SK-N-SH (cell line): Measurements from ENCODE around the gene FXYD7. TPM values are rescaled to one million over a fixed set of nuclear protein-coding genes. Genes with fewer than 3 reads are reported as not detected.

Source experiments
- CTCF ChIA-PET: fragments of 300-600, 350-600 bp; formaldehyde crosslinking; extraction: SDS; loops from one replicate; lab custom pipeline; 2021; lab: Yijun Ruan, JAX
- POLR2A ChIA-PET: fragments of 350-600 bp; sonication (Branson Sonifier 250); formaldehyde crosslinking; extraction: SDS; loops from one replicate; lab custom pipeline; 2020; ENCODE audit warnings: antibody characterized with exemption, inconsistent platforms; lab: Yijun Ruan, JAX
- DNase-seq: peaks from one replicate; pipeline ENCODE4 v3.0.0; 2012
- H2AFZ ChIP-seq: fragments of 200-600 bp; sonication (generic); 2 replicates; pipeline ENCODE4 v1.8.1; 2016; ENCODE audit warnings: antibody characterized with exemption, mild to moderate bottlenecking, low read depth
- H3F3A ChIP-seq: fragments of 200-600 bp; sonication (generic); replicated peaks from 2 replicates; pipeline ENCODE3; 2016; ENCODE audit warnings: antibody characterized with exemption, mild to moderate bottlenecking; ENCODE audit not compliant: insufficient read depth
- H3K27ac ChIP-seq, 2 experiments: fragments of 200-500 bp in 1 of 2; fragments of 200-600 bp in 1 of 2; sonication (Bioruptor generic) in 1 of 2; sonication (generic), shearing (Covaris generic) in 1 of 2; 2 replicates each; pipeline versions ENCODE4 v1.5.1 to v1.6.1; 2014 to 2016; ENCODE audit warnings: low read depth in 2 of 2, inconsistent platforms in 1 of 2, low read length in 1 of 2, mild to moderate bottlenecking in 1 of 2, mixed read lengths in 1 of 2
- H3K27me3 ChIP-seq: fragments of 200-600 bp; sonication (generic), shearing (Covaris generic); 2 replicates; pipeline ENCODE4 v1.6.1; 2016; ENCODE audit warnings: mixed run types; ENCODE audit not compliant: insufficient read depth
- H3K36me3 ChIP-seq, 2 experiments: fragments of 200-500 bp in 1 of 2; fragments of 200-600 bp in 1 of 2; sonication (Bioruptor generic) in 1 of 2; sonication (generic) in 1 of 2; replicated peaks in 1 of 2; 2 replicates each; pipeline versions ENCODE3 to v1.5.1; 2014 to 2016; ENCODE audit warnings: low read length in 1 of 2, mild to moderate bottlenecking in 1 of 2; ENCODE audit not compliant: insufficient read depth in 2 of 2, control insufficient read depth in 1 of 2
- H3K4me1 ChIP-seq, 2 experiments: fragments of 200-500 bp in 1 of 2; fragments of 200-600 bp in 1 of 2; sonication (Bioruptor generic) in 1 of 2; sonication (generic), shearing (Covaris generic) in 1 of 2; 2 replicates each; pipeline versions ENCODE4 v1.5.1 to v1.6.1; 2014 to 2016; ENCODE audit warnings: low read depth in 1 of 2, low read length in 1 of 2, mixed run types in 1 of 2; ENCODE audit not compliant: insufficient read depth in 2 of 2, control insufficient read depth in 1 of 2
- H3K4me2 ChIP-seq: fragments of 200-600 bp; sonication (generic), shearing (Covaris generic); 2 replicates; pipeline ENCODE4 v1.6.1; 2017; ENCODE audit warnings: mixed run types
- H3K4me3 ChIP-seq, 2 experiments: fragments of 200-500 bp in 1 of 2; fragments of 200-600 bp in 1 of 2; sonication (Bioruptor generic) in 1 of 2; sonication (generic), shearing (Covaris generic) in 1 of 2; 2 replicates each; pipeline versions ENCODE4 v1.5.1 to v1.8.1; 2014 to 2016; ENCODE audit warnings: low read depth in 2 of 2, inconsistent platforms in 1 of 2, low read length in 1 of 2, mild to moderate bottlenecking in 1 of 2, mixed read lengths in 1 of 2, moderate library complexity in 1 of 2
- H3K79me2 ChIP-seq: fragments of 200-600 bp; sonication (generic); 2 replicates; pipeline ENCODE4 v1.8.1; 2017; ENCODE audit warnings: mild to moderate bottlenecking; ENCODE audit not compliant: insufficient read depth
- H3K9ac ChIP-seq: fragments of 200-600 bp; sonication (generic); 2 replicates; pipeline ENCODE4 v1.6.1; 2017; ENCODE audit warnings: mixed run types
- H3K9me2 ChIP-seq: fragments of 200-600 bp; sonication (generic); 2 replicates; pipeline ENCODE4 v1.6.1; 2017; ENCODE audit warnings: mixed run types
- H3K9me3 ChIP-seq: fragments of 200-600 bp; sonication (generic); 2 replicates; pipeline ENCODE4 v1.6.1; 2017; ENCODE audit warnings: mixed run types, mild to moderate bottlenecking, moderate library complexity
- H4K20me1 ChIP-seq: fragments of 200-600 bp; sonication (generic); 2 replicates; pipeline ENCODE4 v1.6.1; 2017; ENCODE audit warnings: mild to moderate bottlenecking, mixed run types; ENCODE audit not compliant: insufficient read depth
- GABPA ChIP-seq: IDR thresholded peaks from 2 replicates; pipeline ENCODE4 v1.4.0; 2012; ENCODE audit warnings: low read depth, mild to moderate bottlenecking
- GATA2 ChIP-seq: sonication (generic); formaldehyde crosslinking; IDR thresholded peaks from 2 replicates; pipeline ENCODE4 v1.5.0; 2020; ENCODE audit warnings: mild to moderate bottlenecking, missing genetic modification reagents
- JUND ChIP-seq: IDR thresholded peaks from 2 replicates; pipeline ENCODE4 v1.4.0; 2012
- MEF2A ChIP-seq: IDR thresholded peaks from 2 replicates; pipeline ENCODE4 v1.4.0; 2012; ENCODE audit warnings: low read depth, borderline replicate concordance
- MXI1 ChIP-seq: IDR thresholded peaks from 2 replicates; pipeline ENCODE4 v1.6.1; 2012; ENCODE audit warnings: mild to moderate bottlenecking, low read depth, low read length, improper control_type of control experiment
- NRF1 ChIP-seq: IDR thresholded peaks from 2 replicates; pipeline ENCODE4 v1.6.1; 2012; ENCODE audit warnings: low read depth, mild to moderate bottlenecking, low read length
- PBX3 ChIP-seq: IDR thresholded peaks from 2 replicates; pipeline ENCODE4; 2012
- POLR2AphosphoS5 ChIP-seq: IDR thresholded peaks from 2 replicates; pipeline ENCODE4 v1.6.1; 2012; ENCODE audit warnings: low read depth, low read length
- RCOR1 ChIP-seq: fragments of 150-350 bp; IDR thresholded peaks from 2 replicates; pipeline ENCODE4 v1.6.1; 2017; ENCODE audit warnings: antibody characterized with exemption, low read length
- REST ChIP-seq: IDR thresholded peaks from 2 replicates; pipeline ENCODE4 v1.6.1; 2012; ENCODE audit warnings: mild to moderate bottlenecking, low read depth, low read length, moderate library complexity
- RFX5 ChIP-seq: IDR thresholded peaks from 2 replicates; pipeline ENCODE4 v1.6.1; 2012; ENCODE audit warnings: mild to moderate bottlenecking, improper control_type of control experiment, low read length
- RXRA ChIP-seq: IDR thresholded peaks from 2 replicates; pipeline ENCODE4 v1.4.0; 2012; ENCODE audit warnings: low read depth, mild to moderate bottlenecking, borderline replicate concordance
- SIN3A ChIP-seq: IDR thresholded peaks from 2 replicates; pipeline ENCODE4 v1.6.1; 2012; ENCODE audit warnings: low read depth, mild to moderate bottlenecking, low read length, moderate library complexity, borderline replicate concordance
- TEAD4 ChIP-seq: IDR thresholded peaks from 2 replicates; pipeline ENCODE4 v1.4.0; 2012; ENCODE audit warnings: mild to moderate bottlenecking, borderline replicate concordance; ENCODE audit not compliant: insufficient read depth
- ZBTB33 ChIP-seq: IDR thresholded peaks from 2 replicates; pipeline ENCODE4 v1.4.0; 2012; ENCODE audit warnings: low read depth, borderline replicate concordance
- WGBS: methylation state at CpG from one replicate; pipeline ENCODE4 v1.1.6; 2017; ENCODE audit warnings: low lambda C conversion rate; 5-methylcytosine and 5-hydroxymethylcytosine counted together
- polyA plus RNA-seq, 3 experiments: library from polyadenylated mRNA; depleted of rRNA; stranded (reverse); fragments of >200 nt; gene quantifications; 2 replicates each; pipeline ENCODE4 v1.2.3, GENCODE V29; 2012
- TF ChIP-seq, protein P1 (sequence below): fragments of 150-350 bp; IDR thresholded peaks from 2 replicates; pipeline ENCODE4 v1.6.1; 2016; ENCODE audit warnings: mild to moderate bottlenecking, low read depth, low read length
- TF ChIP-seq, protein P2 (sequence below): IDR thresholded peaks from 2 replicates; pipeline ENCODE4 v1.4.0; 2012; ENCODE audit warnings: low read depth
- TF ChIP-seq, protein P3 (sequence below): fragments of 150-350 bp; IDR thresholded peaks from 2 replicates; pipeline ENCODE4 v1.6.1; 2017; ENCODE audit warnings: antibody characterized with exemption, low read length, low read depth, borderline replicate concordance

FXYD7 gene
- polyA plus RNA-seq, 1 of the 3 experiments (the other 2 are of a cell fraction), result 0.44 TPM

DNA sequence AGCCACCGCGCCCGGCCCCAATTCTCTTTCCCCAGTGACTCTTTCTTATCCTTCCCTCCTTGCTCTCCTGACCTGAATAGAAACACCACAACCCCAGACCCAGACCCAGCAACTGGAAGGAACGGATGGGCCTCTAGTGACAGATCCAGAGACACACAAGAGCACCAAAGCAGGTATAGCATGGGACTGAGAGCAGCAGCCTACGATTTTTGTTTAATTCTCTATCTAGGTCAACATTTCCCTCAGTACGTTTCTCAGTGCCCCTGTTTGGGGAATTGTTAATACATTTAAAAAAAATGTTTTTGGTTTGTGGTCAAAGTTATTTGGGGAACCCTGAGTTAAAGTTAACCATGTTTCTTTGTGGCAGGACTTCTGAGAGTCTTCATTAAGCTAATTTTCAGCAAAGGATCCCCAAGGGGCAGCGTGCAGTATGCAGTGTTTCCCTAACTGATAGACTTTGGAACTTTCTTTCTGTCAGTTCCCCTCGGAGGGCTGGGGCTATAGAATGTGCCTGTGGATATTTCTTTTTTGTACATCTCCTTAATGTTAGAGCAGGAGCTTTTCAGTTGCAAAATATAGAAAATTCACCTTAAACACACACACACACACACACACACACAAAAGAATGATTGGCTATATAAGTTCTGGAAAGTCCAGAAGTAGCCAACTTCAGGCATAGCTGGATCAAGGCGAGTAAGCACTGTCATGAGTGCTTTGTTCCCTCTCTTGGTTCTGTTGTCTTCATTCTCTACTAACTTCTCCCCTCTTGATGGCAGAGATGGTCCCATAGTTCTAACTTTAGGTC lies 17.8 kb downstream of the FXYD7 start:
- CTCF ChIA-PET, result interaction anchor here (1.0 to 2.0 kb wide), 3 partner anchors 93 to 308 kb away, joined by 3 to 5 read pairs (median 3); no protein-coding TSS in a partner anchor

More for the DNA sequence above, 17.8 kb downstream of the FXYD7 start:
- no peak overlapping the region for H3K4me3 ChIP-seq
- TF ChIP-seq MEF2A, result no peak
- no peak for TF ChIP-seq RCOR1
- no peak for TF ChIP-seq RFX5
- no peak for TF ChIP-seq NRF1
- no peak for TF ChIP-seq PBX3
- no peak for TF ChIP-seq RXRA
- TF ChIP-seq, protein P1, sequence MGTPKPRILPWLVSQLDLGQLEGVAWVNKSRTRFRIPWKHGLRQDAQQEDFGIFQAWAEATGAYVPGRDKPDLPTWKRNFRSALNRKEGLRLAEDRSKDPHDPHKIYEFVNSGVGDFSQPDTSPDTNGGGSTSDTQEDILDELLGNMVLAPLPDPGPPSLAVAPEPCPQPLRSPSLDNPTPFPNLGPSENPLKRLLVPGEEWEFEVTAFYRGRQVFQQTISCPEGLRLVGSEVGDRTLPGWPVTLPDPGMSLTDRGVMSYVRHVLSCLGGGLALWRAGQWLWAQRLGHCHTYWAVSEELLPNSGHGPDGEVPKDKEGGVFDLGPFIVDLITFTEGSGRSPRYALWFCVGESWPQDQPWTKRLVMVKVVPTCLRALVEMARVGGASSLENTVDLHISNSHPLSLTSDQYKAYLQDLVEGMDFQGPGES, result no peak
- no peak for TF ChIP-seq ZBTB33
- TF ChIP-seq GATA2 (CRISPR knock-in tag), result no peak
- TF ChIP-seq REST, result no peak
- no peak for TF ChIP-seq TEAD4
- TF ChIP-seq GABPA, result no peak
- no peak for TF ChIP-seq MXI1
- TF ChIP-seq, protein P2, sequence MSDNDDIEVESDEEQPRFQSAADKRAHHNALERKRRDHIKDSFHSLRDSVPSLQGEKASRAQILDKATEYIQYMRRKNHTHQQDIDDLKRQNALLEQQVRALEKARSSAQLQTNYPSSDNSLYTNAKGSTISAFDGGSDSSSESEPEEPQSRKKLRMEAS, result no peak
- TF ChIP-seq SIN3A, result no peak
- TF ChIP-seq POLR2AphosphoS5, result no peak
- TF ChIP-seq, protein P3, sequence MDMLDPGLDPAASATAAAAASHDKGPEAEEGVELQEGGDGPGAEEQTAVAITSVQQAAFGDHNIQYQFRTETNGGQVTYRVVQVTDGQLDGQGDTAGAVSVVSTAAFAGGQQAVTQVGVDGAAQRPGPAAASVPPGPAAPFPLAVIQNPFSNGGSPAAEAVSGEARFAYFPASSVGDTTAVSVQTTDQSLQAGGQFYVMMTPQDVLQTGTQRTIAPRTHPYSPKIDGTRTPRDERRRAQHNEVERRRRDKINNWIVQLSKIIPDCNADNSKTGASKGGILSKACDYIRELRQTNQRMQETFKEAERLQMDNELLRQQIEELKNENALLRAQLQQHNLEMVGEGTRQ, result no peak
- no peak for TF ChIP-seq JUND
- 80% methylated on average over 9 of the region's 9 CpGs for WGBS
- H3K79me2 ChIP-seq, result peaks cover 5% of the 10 kb centered on the region
- no peak overlapping the region for H3K9ac ChIP-seq
- POLR2A ChIA-PET, result no interaction called here
- peaks cover 6 to 66% of the 10 kb centered on the region in 2 experiments for H3K36me3 ChIP-seq
- no peak overlapping the region for H3K27ac ChIP-seq
- H3K9me3 ChIP-seq, result no peaks in the 10 kb centered on the region; the same call in 1 of the 2 replicates
- H3K9me2 ChIP-seq, result no peaks in the 10 kb centered on the region
- no peak overlapping the region for H3K4me2 ChIP-seq
- no peaks in the 10 kb centered on the region for H3K4me1 ChIP-seq
- no peak for DNase-seq
- H4K20me1 ChIP-seq, result no peaks in the 10 kb centered on the region
- no peaks in the 10 kb centered on the region for H3K27me3 ChIP-seq
- no peak overlapping the region for H2AFZ ChIP-seq
- H3F3A ChIP-seq, result no peaks in the 10 kb centered on the region
